ENCODE results near the gene SPTBN1. TPM values are rescaled to one million over a fixed set of nuclear protein-coding genes. Genes with fewer than 3 reads are reported as not detected.

SPTBN1 gene
- total RNA-seq, 1 experiment from 2014 or later: 262 TPM

DNA sequence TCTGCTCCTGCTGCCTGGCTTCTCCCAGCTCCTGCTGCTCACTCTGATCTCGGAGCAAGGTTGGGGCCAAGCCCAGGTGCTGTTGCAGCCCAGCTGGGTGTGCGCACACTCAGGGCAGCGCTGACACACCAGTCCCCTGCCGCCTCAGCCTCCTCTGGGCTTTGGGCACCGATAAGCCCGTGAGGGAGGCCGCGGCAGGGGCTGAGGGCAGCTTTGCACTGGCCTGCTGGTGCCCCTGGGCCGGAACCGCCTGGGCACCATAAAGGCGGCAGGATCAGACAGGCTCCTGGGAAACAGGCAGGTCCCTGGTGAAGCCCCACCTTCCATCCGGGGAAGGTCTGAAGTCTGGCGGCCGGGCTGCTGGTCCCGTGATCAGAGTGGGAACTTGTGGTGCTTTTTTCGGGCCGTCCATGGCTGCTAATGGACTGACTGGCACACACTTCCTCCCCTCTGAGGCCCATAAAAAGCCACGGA, 253.2 kb downstream of the SPTBN1 start:
- no peak overlapping the region for H3K27ac ChIP-seq
- intact Hi-C loops (cut with micrococcal nuclease; ENCODE audit: unreplicated experiment): loop anchor here (10.0 kb wide), 2 partner anchors 805 to 925 kb away; partner anchors contain the start of genes ASB3 and ERLEC1
- H3K4me2 ChIP-seq: no peak overlapping the region
- H3F3A ChIP-seq (ENCODE audit: insufficient read depth, low read depth): peaks cover under 1% of the 10 kb centered on the region; the same call in 1 of the 2 replicates
- H3K9me3 ChIP-seq (ENCODE audit: insufficient read depth, low read depth): no peaks in the 10 kb centered on the region
- no peaks in the 10 kb centered on the region for H3K4me1 ChIP-seq (replicated peaks; ENCODE audit: insufficient read depth)
- DNase-seq: no peak
- H3K9me2 ChIP-seq (ENCODE audit: insufficient read depth): no peaks in the 10 kb centered on the region
- no TSS peak for BruUV-seq (replicated peaks)
- no peaks in the 10 kb centered on the region for H3K27me3 ChIP-seq (ENCODE audit: insufficient read depth, low read depth)
- no peaks in the 10 kb centered on the region for H3K36me3 ChIP-seq (ENCODE audit: low read depth)
- CTCF ChIA-PET: interaction anchor here (0.5 to 2.2 kb wide), 4 partner anchors 19 to 623 kb away, joined by 3 to 11 read pairs (median 3); no protein-coding TSS in a partner anchor
- POLR2A ChIA-PET (ENCODE audit: unreplicated experiment): interaction anchor here (0.6 kb wide), 1 partner anchor 589 kb away, joined by 3 read pairs; no protein-coding TSS in a partner anchor
- no peaks in the 10 kb centered on the region for H4K20me1 ChIP-seq (ENCODE audit: insufficient read depth)
- TF ChIP-seq, protein P1, sequence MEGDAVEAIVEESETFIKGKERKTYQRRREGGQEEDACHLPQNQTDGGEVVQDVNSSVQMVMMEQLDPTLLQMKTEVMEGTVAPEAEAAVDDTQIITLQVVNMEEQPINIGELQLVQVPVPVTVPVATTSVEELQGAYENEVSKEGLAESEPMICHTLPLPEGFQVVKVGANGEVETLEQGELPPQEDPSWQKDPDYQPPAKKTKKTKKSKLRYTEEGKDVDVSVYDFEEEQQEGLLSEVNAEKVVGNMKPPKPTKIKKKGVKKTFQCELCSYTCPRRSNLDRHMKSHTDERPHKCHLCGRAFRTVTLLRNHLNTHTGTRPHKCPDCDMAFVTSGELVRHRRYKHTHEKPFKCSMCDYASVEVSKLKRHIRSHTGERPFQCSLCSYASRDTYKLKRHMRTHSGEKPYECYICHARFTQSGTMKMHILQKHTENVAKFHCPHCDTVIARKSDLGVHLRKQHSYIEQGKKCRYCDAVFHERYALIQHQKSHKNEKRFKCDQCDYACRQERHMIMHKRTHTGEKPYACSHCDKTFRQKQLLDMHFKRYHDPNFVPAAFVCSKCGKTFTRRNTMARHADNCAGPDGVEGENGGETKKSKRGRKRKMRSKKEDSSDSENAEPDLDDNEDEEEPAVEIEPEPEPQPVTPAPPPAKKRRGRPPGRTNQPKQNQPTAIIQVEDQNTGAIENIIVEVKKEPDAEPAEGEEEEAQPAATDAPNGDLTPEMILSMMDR (conservative IDR thresholded peaks at IDR 0.05): no peak
- TF ChIP-seq EZH2 (IDR thresholded peaks at IDR 0.05; ENCODE audit: low read depth): no peak
- H2AFZ ChIP-seq: peak overlapping the region; percentile 5; the same call in 1 of the 2 replicates
- no peak overlapping the region for H3K4me3 ChIP-seq
- no peaks in the 10 kb centered on the region for H3K79me2 ChIP-seq (ENCODE audit: low read depth)

DNA sequence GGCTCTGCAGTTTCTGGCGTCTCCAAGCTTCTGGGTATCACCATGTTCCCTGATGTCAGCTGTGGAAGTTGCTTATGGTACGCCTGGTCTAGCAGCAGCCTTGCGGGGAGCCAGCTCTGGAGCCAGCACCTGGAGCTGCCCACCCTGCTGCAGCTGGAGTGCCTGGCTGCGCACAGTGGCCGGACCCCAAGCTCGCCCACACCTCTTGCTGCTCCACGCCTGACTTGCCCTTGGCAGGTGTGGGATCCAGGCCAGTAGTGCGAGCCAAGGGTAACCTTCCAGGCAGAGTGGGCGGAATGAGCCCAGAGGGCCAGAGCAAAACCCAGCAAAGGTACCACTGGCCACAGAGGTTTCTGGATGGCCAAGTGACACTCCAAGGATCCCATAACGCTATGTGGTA, 254.1 kb downstream of the SPTBN1 start:
- Histone ChIP-seq H3K27me3 (ENCODE audit: insufficient read depth, low read depth) (no peaks in the 10 kb centered on the region), H4K20me1 (ENCODE audit: insufficient read depth) (no peaks in the 10 kb centered on the region), H3K4me1 (replicated peaks; ENCODE audit: insufficient read depth) (no peaks in the 10 kb centered on the region), H3K9me3 (ENCODE audit: insufficient read depth, low read depth) (no peaks in the 10 kb centered on the region), H3K4me3 (no peak overlapping the region), H3K27ac (no peak overlapping the region), H3K79me2 (ENCODE audit: low read depth) (no peaks in the 10 kb centered on the region), H3K9me2 (ENCODE audit: insufficient read depth) (no peaks in the 10 kb centered on the region), H3F3A (ENCODE audit: insufficient read depth, low read depth) (no peaks in the 10 kb centered on the region), H3K36me3 (ENCODE audit: low read depth) (no peaks in the 10 kb centered on the region), H2AFZ (no peak overlapping the region), H3K4me2 (no peak overlapping the region)
- ChIA-PET CTCF (interaction anchor here (0.7 kb wide), 1 partner anchor 622 kb away, joined by 3 read pairs; no protein-coding TSS in a partner anchor), POLR2A (ENCODE audit: unreplicated experiment) (interaction anchor here (0.6 kb wide), 1 partner anchor 340 kb away, joined by 3 read pairs; the partner anchor contains the start of gene RTN4)
- TF ChIP-seq EZH2 (IDR thresholded peaks at IDR 0.05; ENCODE audit: low read depth): no peak
- TF ChIP-seq, protein P1 (conservative IDR thresholded peaks at IDR 0.05): no peak
- BruUV-seq (replicated peaks): no TSS peak
- intact Hi-C loops (cut with micrococcal nuclease; ENCODE audit: unreplicated experiment): no loop called here
- DNase-seq: no peak

DNA sequence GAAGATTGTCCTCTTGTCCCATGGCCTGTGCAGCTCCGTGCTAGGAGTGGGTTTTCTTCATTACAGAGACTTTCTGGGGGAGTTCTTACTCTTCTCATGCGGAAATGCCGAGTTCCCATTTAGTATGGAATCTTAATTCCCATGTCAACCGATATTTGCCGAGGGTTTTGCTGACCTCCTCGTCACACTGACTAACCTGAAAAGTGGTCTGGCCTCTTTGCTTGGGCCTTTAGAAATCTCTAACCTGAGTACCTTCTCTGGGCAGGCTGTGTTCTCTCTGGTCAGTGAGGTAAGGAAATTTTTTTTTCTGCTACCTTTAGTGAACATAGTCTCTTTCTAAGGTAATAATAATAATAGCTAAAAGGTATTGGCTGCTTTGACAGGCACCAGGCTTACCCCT, 256.4 kb downstream of the SPTBN1 start:
- H3K27me3 ChIP-seq (ENCODE audit: insufficient read depth, low read depth): no peaks in the 10 kb centered on the region
- no peak overlapping the region for H3K4me3 ChIP-seq
- POLR2A ChIA-PET (ENCODE audit: unreplicated experiment): no interaction called here
- no peaks in the 10 kb centered on the region for H3F3A ChIP-seq (ENCODE audit: insufficient read depth, low read depth)
- H4K20me1 ChIP-seq (ENCODE audit: insufficient read depth): no peaks in the 10 kb centered on the region
- TF ChIP-seq EZH2 (IDR thresholded peaks at IDR 0.05; ENCODE audit: low read depth): no peak
- TF ChIP-seq, protein P1 (conservative IDR thresholded peaks at IDR 0.05): no peak
- H3K4me1 ChIP-seq (replicated peaks; ENCODE audit: insufficient read depth): no peaks in the 10 kb centered on the region
- intact Hi-C loops (cut with micrococcal nuclease; ENCODE audit: unreplicated experiment): no loop called here
- CTCF ChIA-PET: no interaction called here
- no peaks in the 10 kb centered on the region for H3K79me2 ChIP-seq (ENCODE audit: low read depth)
- H3K27ac ChIP-seq: no peak overlapping the region
- no peaks in the 10 kb centered on the region for H3K36me3 ChIP-seq (ENCODE audit: low read depth)
- H2AFZ ChIP-seq: no peak overlapping the region
- no peaks in the 10 kb centered on the region for H3K9me2 ChIP-seq (ENCODE audit: insufficient read depth)
- H3K4me2 ChIP-seq: no peak overlapping the region
- H3K9me3 ChIP-seq (ENCODE audit: insufficient read depth, low read depth): no peaks in the 10 kb centered on the region
- no peak for DNase-seq
- BruUV-seq (replicated peaks): no TSS peak

All from PC-9 (cell line).